GM21825 (cell line): ENCODE results near the gene PRODH2.

ENCODE experiments used
- ATAC-seq: cut with Tn5 transposase; IDR thresholded peaks from one replicate; pipeline ENCODE4 v1.9.1; 2021; ENCODE audit warnings: mild to moderate bottlenecking, moderate library complexity; ENCODE audit not compliant: unreplicated experiment

The PRODH2 gene

GRCh38 chr19:35812220-35813042, at the start of gene PRODH2:
PRODH2 (minus strand) TSS chr19:35812845; CDS start chr19:35812805, 40 bp downstream.
- ATAC-seq: no peak

- no peak for ATAC-seq
Measured at GRCh38 chr19:35861640-35862160, 49.1 kb upstream of the PRODH2 start.

- no peak for ATAC-seq
Measured at GRCh38 chr19:35860818-35861639, 48.4 kb upstream of the PRODH2 start.

- no peak for ATAC-seq
Measured at GRCh38 chr19:35860436-35860817, 47.8 kb upstream of the PRODH2 start.

GRCh38 chr19:35859414-35859813, 46.8 kb upstream of the PRODH2 start:
- no peak for ATAC-seq

GRCh38 chr19:35858311-35858710, 45.7 kb upstream of the PRODH2 start:
- no peak for ATAC-seq

- ATAC-seq: no peak
Measured at GRCh38 chr19:35856546-35857149, 44.0 kb upstream of the PRODH2 start, which contains the start of gene KIRREL2. KIRREL2 (plus strand) TSS chr19:35856911; CDS start chr19:35857120, 209 bp downstream.

GRCh38 chr19:35853038-35853756, 40.6 kb upstream of the PRODH2 start:
- no peak for ATAC-seq

- ATAC-seq: no peak
Measured at GRCh38 chr19:35852029-35852780, 39.6 kb upstream of the PRODH2 start, which contains the start of gene NPHS1. NPHS1 (minus strand) TSS chr19:35852504; CDS start chr19:35851837, 667 bp downstream.

GRCh38 chr19:35851213-35852028, 38.8 kb upstream of the PRODH2 start:
- ATAC-seq: no peak

- no peak for ATAC-seq
Measured at GRCh38 chr19:35848919-35849505, 36.4 kb upstream of the PRODH2 start.

GRCh38 chr19:35848486-35848885, 35.8 kb upstream of the PRODH2 start:
- ATAC-seq: no peak

GRCh38 chr19:35847911-35848310, 35.3 kb upstream of the PRODH2 start:
- ATAC-seq: no peak

GRCh38 chr19:35846038-35846668, 33.5 kb upstream of the PRODH2 start:
- ATAC-seq: no peak

GRCh38 chr19:35845215-35846037, 32.8 kb upstream of the PRODH2 start:
- no peak for ATAC-seq

GRCh38 chr19:35844482-35845214, 32.0 kb upstream of the PRODH2 start:
- ATAC-seq: no peak
